ENCODE data around the gene GMDS.
"Not testable (repeated sequence)": the region's sequence is repeated elsewhere in the genome, so short reads cannot be mapped to it uniquely, and the experiment has no call there.

Gene GMDS

DNA sequence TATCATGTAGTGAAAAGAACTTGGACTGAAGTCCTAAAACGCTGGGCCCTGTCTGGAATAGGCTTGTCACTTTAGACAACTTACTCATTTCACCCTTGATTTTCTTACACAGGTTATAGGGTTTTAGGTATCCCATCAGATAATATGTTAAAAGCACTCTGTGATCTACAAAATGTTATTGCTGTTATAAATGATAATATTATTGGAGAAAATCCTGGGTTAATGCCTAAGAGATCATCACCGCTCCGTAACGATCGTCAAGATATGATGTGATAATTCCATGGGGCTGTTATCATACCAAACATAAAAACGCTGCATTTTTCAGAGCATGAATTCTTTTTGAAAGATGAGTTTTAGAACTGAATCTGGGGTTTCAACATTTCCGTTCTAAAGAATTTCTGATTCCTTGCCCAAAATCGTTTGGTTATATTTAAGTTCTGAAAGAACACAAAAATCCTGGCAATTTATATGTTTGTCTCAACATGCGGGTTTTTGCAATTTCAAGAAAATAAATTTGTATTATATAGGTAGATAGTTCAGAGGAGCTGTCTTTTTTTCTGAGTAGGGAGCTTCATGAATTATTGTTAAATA is 480.9 kb downstream of the GMDS start:
- H3K4me1 ChIP-seq (ENCODE audit: control insufficient read depth, insufficient read depth, low read length, poor library complexity, severe bottlenecking), result peaks cover 8% of the 10 kb centered on the region
- no peak overlapping the region for H3K27ac ChIP-seq (ENCODE audit: low read depth, low read length, severe bottlenecking)
- no peaks in the 10 kb centered on the region for H3K9me3 ChIP-seq (ENCODE audit: control insufficient read depth, low read length)
- WGBS, 2 experiments (ENCODE audit: insufficient coverage in 2 of 2), result 82 to 89% methylated on average over 3 to 6 of the region's 9 CpGs
- no peak overlapping the region for H3K4me3 ChIP-seq (ENCODE audit: extremely low read depth, insufficient read depth, low read length, poor library complexity, severe bottlenecking)
- H3K36me3 ChIP-seq (ENCODE audit: control insufficient read depth, insufficient read depth, low read length), result no peaks in the 10 kb centered on the region

GRCh38 chr6:1763404-1763803 is 482.0 kb downstream of the GMDS start:
- Histone ChIP-seq H3K4me1 (ENCODE audit: control insufficient read depth, insufficient read depth, low read length, poor library complexity, severe bottlenecking) (peaks cover 8% of the 10 kb centered on the region), H3K4me3 (ENCODE audit: extremely low read depth, insufficient read depth, low read length, poor library complexity, severe bottlenecking) (no peak overlapping the region), H3K9me3 (ENCODE audit: control insufficient read depth, low read length) (no peaks in the 10 kb centered on the region), H3K36me3 (ENCODE audit: control insufficient read depth, insufficient read depth, low read length) (no peaks in the 10 kb centered on the region), H3K27ac (ENCODE audit: low read depth, low read length, severe bottlenecking) (no peak overlapping the region)
- WGBS, 2 experiments (ENCODE audit: insufficient coverage in 2 of 2), result 93 to 100% methylated on average over 2 to 4 of the region's 6 CpGs

DNA sequence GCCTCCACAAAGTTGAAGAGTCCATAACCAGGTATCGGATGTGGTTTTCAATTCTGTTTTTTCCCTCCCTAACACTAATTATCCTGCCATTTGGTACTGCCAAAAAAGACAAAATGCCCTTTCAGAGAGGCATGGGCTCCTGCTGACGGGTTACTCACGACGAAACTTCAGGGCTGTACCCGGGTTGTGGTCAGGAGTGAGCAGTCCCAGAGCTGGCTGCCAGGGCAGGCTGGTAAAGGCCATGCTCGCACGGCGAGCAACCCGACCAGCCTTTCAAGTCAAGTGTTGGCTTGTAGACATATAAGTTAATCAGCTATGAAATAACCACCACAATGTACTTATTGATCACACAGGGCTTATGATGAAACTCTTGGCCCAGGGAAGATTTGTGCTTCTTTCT is 483.2 kb downstream of the GMDS start:
- H3K27ac ChIP-seq (ENCODE audit: low read depth, low read length, severe bottlenecking), result no peak overlapping the region
- H3K36me3 ChIP-seq (ENCODE audit: control insufficient read depth, insufficient read depth, low read length), result no peaks in the 10 kb centered on the region
- no peak overlapping the region for H3K4me3 ChIP-seq (ENCODE audit: extremely low read depth, insufficient read depth, low read length, poor library complexity, severe bottlenecking)
- 88 to 98% methylated on average over 5 of the region's 9 CpGs for WGBS, 2 experiments (ENCODE audit: insufficient coverage in 2 of 2)
- peaks cover 1% of the 10 kb centered on the region for H3K4me1 ChIP-seq (ENCODE audit: control insufficient read depth, insufficient read depth, low read length, poor library complexity, severe bottlenecking)
- no peaks in the 10 kb centered on the region for H3K9me3 ChIP-seq (ENCODE audit: control insufficient read depth, low read length)

DNA sequence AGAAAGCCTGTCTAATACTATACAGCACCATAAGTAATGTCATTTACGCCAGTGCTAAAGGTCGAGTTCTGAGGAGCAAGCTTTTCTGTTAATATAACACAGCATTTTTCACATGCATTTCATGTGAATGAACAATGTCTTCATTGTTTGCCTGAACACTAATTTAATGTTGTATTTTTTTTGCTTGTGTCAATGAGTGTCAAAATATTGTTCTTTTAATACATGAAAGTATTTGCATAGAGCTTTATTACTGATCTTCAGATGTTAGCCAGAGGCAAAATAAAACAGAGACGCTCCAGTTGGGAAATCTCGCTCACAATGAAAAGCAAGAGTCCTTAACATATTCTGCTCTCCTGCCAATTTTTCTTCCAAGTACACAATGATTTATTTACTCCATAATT is 483.9 kb downstream of the GMDS start:
- no peaks in the 10 kb centered on the region for H3K9me3 ChIP-seq (ENCODE audit: control insufficient read depth, low read length)
- no peak overlapping the region for H3K4me3 ChIP-seq (ENCODE audit: extremely low read depth, insufficient read depth, low read length, poor library complexity, severe bottlenecking)
- H3K36me3 ChIP-seq (ENCODE audit: control insufficient read depth, insufficient read depth, low read length), result no peaks in the 10 kb centered on the region
- WGBS, 2 experiments (ENCODE audit: insufficient coverage in 2 of 2), result 91 to 95% methylated on average over 2 to 4 of the region's 4 CpGs
- no peak overlapping the region for H3K27ac ChIP-seq (ENCODE audit: low read depth, low read length, severe bottlenecking)
- H3K4me1 ChIP-seq (ENCODE audit: control insufficient read depth, insufficient read depth, low read length, poor library complexity, severe bottlenecking), result no peaks in the 10 kb centered on the region

- Histone ChIP-seq H3K27ac (ENCODE audit: low read depth, low read length, severe bottlenecking) (no peak overlapping the region), H3K36me3 (ENCODE audit: control insufficient read depth, insufficient read depth, low read length) (no peaks in the 10 kb centered on the region), H3K9me3 (ENCODE audit: control insufficient read depth, low read length) (no peaks in the 10 kb centered on the region), H3K4me1 (ENCODE audit: control insufficient read depth, insufficient read depth, low read length, poor library complexity, severe bottlenecking) (no peaks in the 10 kb centered on the region), H3K4me3 (ENCODE audit: extremely low read depth, insufficient read depth, low read length, poor library complexity, severe bottlenecking) (no peak overlapping the region)
- WGBS, 2 experiments (ENCODE audit: insufficient coverage in 2 of 2), result 100% methylated on average over 1 of the region's 2 CpGs; no CpG with 5 or more reads in 1 of the 2 experiments
These were observed 484.5 kb downstream of the GMDS start for GRCh38 chr6:1760876-1761275.

DNA sequence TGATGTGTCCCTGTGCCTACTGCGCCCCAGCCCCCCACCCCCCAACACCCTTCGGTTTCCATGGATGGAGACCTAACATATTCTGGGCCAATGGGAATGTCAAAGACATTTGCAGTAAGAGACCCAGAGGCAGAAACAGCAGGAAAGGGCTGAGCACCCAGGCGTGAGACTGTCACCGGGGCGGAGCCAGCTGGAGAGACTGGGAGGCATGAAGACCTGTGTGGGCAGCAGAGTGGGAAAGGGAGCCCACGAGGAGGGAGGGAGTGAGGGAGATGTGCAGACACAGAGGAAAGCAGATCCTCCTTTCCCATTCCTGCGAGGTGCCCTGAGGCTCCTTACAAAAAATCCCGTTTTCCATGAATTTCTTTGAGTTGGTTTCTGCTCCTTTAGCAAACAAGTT is 485.5 kb downstream of the GMDS start:
- Histone ChIP-seq H3K27ac (ENCODE audit: low read depth, low read length, severe bottlenecking) (no peak overlapping the region), H3K9me3 (ENCODE audit: control insufficient read depth, low read length) (no peaks in the 10 kb centered on the region), H3K4me3 (ENCODE audit: extremely low read depth, insufficient read depth, low read length, poor library complexity, severe bottlenecking) (no peak overlapping the region), H3K36me3 (ENCODE audit: control insufficient read depth, insufficient read depth, low read length) (no peaks in the 10 kb centered on the region), H3K4me1 (ENCODE audit: control insufficient read depth, insufficient read depth, low read length, poor library complexity, severe bottlenecking) (no peaks in the 10 kb centered on the region)
- WGBS, 2 experiments (ENCODE audit: insufficient coverage in 2 of 2), result 80 to 90% methylated on average over 5 of the region's 8 CpGs

DNA sequence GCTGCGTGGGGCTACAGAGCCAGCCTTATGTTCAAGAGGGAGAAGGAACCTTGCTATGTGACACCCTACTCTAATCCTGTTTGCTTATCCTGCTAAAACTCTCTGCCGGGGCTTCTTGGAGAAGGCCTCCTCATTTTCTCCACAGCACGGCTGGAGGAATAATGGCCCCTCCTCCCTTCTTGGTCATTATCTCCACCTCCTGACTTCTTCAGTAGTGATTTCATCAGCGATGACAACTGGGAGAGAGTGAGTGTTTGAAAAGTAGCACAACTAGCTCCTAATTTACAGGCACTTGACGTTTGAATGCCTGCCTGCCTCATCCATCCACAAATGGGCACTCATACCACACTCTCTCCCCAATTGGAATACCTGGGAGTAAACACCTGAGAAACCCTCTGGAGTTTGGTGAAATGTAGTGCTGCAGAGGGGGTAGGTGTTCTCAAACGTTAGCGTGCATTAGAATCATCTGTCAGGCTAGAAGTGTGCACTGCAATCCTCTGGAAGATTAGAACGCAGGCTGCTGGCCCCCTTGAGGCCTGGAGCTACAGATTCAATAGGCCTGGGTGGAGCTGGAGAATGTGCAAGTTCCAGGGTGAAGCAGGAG is 487.2 kb downstream of the GMDS start:
- no peak overlapping the region for H3K27ac ChIP-seq (ENCODE audit: low read depth, low read length, severe bottlenecking)
- no peaks in the 10 kb centered on the region for H3K4me1 ChIP-seq (ENCODE audit: control insufficient read depth, insufficient read depth, low read length, poor library complexity, severe bottlenecking)
- 61 to 66% methylated on average over 5 of the region's 8 CpGs for WGBS, 2 experiments (ENCODE audit: insufficient coverage in 2 of 2)
- H3K4me3 ChIP-seq (ENCODE audit: extremely low read depth, insufficient read depth, low read length, poor library complexity, severe bottlenecking), result no peak overlapping the region
- H3K9me3 ChIP-seq (ENCODE audit: control insufficient read depth, low read length), result no peaks in the 10 kb centered on the region
- no peaks in the 10 kb centered on the region for H3K36me3 ChIP-seq (ENCODE audit: control insufficient read depth, insufficient read depth, low read length)

GRCh38 chr6:1757131-1757530 is 488.3 kb downstream of the GMDS start:
- no peaks in the 10 kb centered on the region for H3K36me3 ChIP-seq (ENCODE audit: control insufficient read depth, insufficient read depth, low read length)
- 92 to 98% methylated on average over 8 of the region's 8 CpGs for WGBS, 2 experiments (ENCODE audit: insufficient coverage in 2 of 2)
- H3K4me3 ChIP-seq (ENCODE audit: extremely low read depth, insufficient read depth, low read length, poor library complexity, severe bottlenecking), result no peak overlapping the region
- no peak overlapping the region for H3K27ac ChIP-seq (ENCODE audit: low read depth, low read length, severe bottlenecking)
- H3K4me1 ChIP-seq (ENCODE audit: control insufficient read depth, insufficient read depth, low read length, poor library complexity, severe bottlenecking), result no peaks in the 10 kb centered on the region
- no peaks in the 10 kb centered on the region for H3K9me3 ChIP-seq (ENCODE audit: control insufficient read depth, low read length)

GRCh38 chr6:1756472-1757129 is 488.8 kb downstream of the GMDS start:
- Histone ChIP-seq H3K4me1 (ENCODE audit: control insufficient read depth, insufficient read depth, low read length, poor library complexity, severe bottlenecking) (no peaks in the 10 kb centered on the region), H3K4me3 (ENCODE audit: extremely low read depth, insufficient read depth, low read length, poor library complexity, severe bottlenecking) (no peak overlapping the region), H3K27ac (ENCODE audit: low read depth, low read length, severe bottlenecking) (no peak overlapping the region), H3K9me3 (ENCODE audit: control insufficient read depth, low read length) (no peaks in the 10 kb centered on the region), H3K36me3 (ENCODE audit: control insufficient read depth, insufficient read depth, low read length) (no peaks in the 10 kb centered on the region)
- WGBS, 2 experiments (ENCODE audit: insufficient coverage in 2 of 2), result 90 to 96% methylated on average over 8 to 9 of the region's 14 CpGs

DNA sequence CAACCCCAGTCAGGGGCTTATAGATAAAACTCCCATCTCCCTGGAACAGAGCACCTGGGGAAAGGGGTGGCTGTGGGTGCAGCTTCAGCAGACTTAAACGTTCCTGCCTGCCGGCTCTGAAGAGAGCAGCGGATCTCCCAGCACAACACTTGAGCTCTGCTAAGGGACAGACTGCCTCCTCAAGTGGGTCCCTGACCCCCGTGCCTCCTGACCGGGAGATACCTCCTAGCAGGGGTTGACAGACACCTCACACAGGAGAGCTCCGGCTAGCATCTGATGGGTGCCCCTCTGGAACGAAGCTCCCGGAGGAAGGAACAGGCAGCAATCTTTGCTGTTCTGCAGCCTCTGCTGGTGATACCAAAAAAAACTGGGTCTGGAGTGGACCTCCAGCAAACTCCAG is 494.3 kb downstream of the GMDS start:
- WGBS, 2 experiments (ENCODE audit: insufficient coverage in 2 of 2), result 94 to 96% methylated on average over 6 of the region's 8 CpGs
- not testable (repeated sequence) for H3K36me3 ChIP-seq (ENCODE audit: control insufficient read depth, insufficient read depth, low read length); H3K4me3 ChIP-seq (ENCODE audit: extremely low read depth, insufficient read depth, low read length, poor library complexity, severe bottlenecking); H3K27ac ChIP-seq (ENCODE audit: low read depth, low read length, severe bottlenecking); H3K9me3 ChIP-seq (ENCODE audit: control insufficient read depth, low read length); H3K4me1 ChIP-seq (ENCODE audit: control insufficient read depth, insufficient read depth, low read length, poor library complexity, severe bottlenecking)

DNA sequence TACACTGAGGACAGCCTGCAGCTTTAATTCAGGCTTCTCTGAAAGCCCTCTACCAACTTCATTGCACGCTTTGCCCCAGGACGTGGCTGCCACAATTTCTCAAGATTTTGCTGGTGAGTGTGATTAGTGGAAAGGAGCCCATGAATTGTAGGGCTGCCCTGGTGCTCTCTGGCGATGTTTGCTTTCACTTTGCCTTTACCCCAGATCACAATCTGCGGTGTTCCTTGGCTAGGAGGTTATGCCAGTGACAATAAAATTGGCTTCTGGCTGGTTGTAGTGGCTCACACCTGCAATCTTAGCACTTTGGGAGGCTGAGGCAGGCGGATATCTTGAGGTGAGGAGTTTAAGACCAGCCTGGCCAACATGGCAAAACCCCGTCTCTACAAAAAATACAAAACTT is 496.4 kb downstream of the GMDS start:
- WGBS, 2 experiments (ENCODE audit: insufficient coverage in 2 of 2), result 81 to 96% methylated on average over 3 of the region's 6 CpGs
- Histone ChIP-seq H3K9me3 (ENCODE audit: control insufficient read depth, low read length) (peaks cover 3% of the 10 kb centered on the region), H3K4me3 (ENCODE audit: extremely low read depth, insufficient read depth, low read length, poor library complexity, severe bottlenecking) (no peak overlapping the region), H3K36me3 (ENCODE audit: control insufficient read depth, insufficient read depth, low read length) (no peaks in the 10 kb centered on the region), H3K4me1 (ENCODE audit: control insufficient read depth, insufficient read depth, low read length, poor library complexity, severe bottlenecking) (no peaks in the 10 kb centered on the region), H3K27ac (ENCODE audit: low read depth, low read length, severe bottlenecking) (no peak overlapping the region)
